Hematopoietic multipotent progenitor cell treated with erythropoietin and hydrocortisone succinate and interleukin-3 and kit ligand, for 8 days (in vitro differentiated cells): ENCODE measurements around the gene CYP1A2.
A peak's percentile ranks its signal among the peaks of the same experiment; 100 is the strongest.
"Not testable (repeated sequence)": the region's sequence is repeated elsewhere in the genome, so short reads cannot be mapped to it uniquely, and the experiment has no call there.

ENCODE experiments used
- DNase-seq: peaks from one replicate; pipeline ENCODE4 v3.0.0-alpha.2; 2015

CYP1A2 gene

GRCh38 chr15:74777769-74778598 lies 29.3 kb downstream of the CYP1A2 start:
- DNase-seq: no peak

- DNase-seq: no peak
Measured at GRCh38 chr15:74778599-74778970, 29.9 kb downstream of the CYP1A2 start.

GRCh38 chr15:74779162-74779648 lies 30.6 kb downstream of the CYP1A2 start:
- DNase-seq: no peak

DNA sequence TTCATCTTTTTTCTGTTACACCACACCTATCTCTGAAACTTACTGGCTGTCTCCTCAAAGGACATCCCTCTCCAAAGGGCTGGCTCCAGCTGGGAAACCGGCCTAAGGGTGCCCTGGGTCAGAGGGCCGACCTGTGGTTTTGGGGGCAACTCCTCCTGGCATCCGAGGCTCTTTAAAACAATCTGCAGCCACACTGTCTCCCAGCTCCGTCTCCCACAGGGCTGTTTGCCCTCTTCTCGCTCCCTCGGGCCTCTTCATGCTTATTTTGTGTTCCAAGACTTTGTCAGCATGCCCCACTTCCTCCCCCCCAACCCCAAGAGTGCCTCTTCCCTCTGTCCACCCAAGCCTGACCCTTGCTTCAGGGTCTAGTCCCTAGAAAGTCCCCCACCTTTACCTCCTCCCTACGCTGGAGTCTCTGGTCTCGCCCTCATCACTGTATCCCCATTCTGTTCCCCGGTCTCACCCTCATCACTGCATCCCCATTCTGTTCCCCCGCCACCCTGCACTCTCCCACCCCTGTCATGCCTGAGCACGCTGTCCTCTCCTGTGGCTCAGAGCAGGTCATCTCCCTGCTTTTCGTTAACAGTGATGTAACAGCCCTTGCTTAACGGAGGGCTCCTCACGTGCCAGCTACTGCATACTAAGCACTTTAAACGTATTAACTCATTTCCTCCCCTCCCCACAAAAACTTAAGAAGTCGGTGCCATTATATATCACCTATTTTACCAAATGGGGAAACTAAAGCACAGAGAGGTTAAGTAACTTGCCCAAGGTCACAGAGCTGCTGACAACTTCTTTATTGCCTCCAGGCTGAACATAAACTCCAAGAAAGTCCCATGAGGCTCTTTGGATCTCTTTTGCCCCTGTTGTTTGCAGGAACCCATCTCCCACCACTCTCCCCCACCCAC lies 32.1 kb downstream of the CYP1A2 start:
- peak; percentile 28 for DNase-seq

- peak; percentile 74 for DNase-seq
Measured at GRCh38 chr15:74781431-74782258, 33.0 kb downstream of the CYP1A2 start, which contains the start of gene CSK. TSS of gene CSK (plus strand) at chr15:74782080. CDS start at chr15:74798298, 16,218 bp downstream.

DNA sequence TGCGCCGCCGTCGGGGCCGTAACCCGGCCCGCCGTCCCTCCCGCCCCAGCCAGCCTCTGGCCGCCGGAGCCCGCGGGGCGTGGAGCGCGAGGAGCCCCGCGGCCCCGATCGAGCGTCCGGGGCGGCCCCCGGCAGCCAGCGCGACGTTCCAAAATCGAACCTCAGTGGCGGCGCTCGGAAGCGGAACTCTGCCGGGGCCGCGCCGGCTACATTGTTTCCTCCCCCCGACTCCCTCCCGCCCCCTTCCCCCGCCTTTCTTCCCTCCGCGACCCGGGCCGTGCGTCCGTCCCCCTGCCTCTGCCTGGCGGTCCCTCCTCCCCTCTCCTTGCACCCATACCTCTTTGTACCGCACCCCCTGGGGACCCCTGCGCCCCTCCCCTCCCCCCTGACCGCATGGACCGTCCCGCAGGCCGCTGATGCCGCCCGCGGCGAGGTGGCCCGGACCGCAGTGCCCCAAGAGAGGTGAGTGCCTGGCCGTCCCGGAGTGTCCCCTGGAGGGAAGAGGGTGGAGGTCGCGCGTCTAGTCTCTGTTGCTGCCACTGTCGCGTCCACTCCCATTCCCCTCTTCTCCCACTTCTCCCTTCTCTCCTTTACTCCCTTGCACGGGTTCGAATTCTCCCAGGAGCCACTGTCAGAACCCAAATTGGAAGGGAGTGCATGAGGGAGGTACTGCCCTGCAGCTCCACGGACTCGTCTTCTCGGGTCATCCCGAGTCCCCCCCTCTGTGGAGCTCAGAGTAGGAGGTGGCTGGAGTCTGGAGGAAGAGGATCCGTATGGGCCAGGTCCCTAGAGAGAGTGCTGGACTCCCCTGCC lies 33.8 kb downstream of the CYP1A2 start:
- DNase-seq: peak; percentile 28

GRCh38 chr15:74783072-74783807 lies 34.6 kb downstream of the CYP1A2 start:
- peak; percentile 71 for DNase-seq

DNA sequence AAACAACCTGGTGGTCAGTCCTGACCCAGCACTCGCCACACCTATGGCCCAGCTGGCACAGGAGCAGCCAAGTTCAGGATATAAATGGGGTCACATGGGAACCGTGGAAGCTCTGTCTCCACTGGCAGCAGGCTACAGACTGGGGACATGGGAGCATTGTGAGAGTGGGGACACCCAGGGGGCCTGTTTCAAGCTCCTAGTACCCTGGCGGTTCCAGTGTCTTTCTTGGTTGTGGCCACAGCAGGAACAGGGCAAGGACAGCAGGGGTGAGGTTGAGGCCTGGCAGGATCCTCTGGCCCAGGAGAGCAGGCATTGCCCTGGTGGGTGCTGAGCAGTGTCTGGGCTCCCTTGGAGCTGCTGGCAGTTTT lies 35.1 kb downstream of the CYP1A2 start:
- DNase-seq: peak; percentile 32

GRCh38 chr15:74784426-74785193 lies 36.0 kb downstream of the CYP1A2 start:
- peak; percentile 42 for DNase-seq

- DNase-seq: peak; percentile 57
Measured at GRCh38 chr15:74785194-74786032, 36.8 kb downstream of the CYP1A2 start.

DNA sequence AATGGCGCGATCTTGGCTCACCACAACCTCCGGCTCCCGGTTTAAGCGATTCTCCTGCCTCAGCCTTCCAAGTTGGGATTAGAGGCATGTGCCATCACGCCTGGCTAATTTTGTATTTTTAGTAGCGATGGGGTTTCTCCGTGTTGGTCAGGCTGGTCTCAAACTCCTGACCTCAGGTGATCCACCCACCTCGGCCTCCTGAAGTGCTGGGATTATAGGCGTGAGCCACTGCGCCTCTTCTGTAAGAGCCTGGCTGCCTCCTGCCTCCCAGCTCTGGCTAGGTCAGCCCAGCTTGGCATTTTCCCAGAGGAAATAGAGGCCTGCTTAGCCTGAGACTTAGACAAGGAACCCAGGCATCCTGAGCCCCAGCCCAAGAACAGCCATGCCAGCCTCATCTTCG lies 37.4 kb downstream of the CYP1A2 start:
- not testable (repeated sequence) for DNase-seq

DNA sequence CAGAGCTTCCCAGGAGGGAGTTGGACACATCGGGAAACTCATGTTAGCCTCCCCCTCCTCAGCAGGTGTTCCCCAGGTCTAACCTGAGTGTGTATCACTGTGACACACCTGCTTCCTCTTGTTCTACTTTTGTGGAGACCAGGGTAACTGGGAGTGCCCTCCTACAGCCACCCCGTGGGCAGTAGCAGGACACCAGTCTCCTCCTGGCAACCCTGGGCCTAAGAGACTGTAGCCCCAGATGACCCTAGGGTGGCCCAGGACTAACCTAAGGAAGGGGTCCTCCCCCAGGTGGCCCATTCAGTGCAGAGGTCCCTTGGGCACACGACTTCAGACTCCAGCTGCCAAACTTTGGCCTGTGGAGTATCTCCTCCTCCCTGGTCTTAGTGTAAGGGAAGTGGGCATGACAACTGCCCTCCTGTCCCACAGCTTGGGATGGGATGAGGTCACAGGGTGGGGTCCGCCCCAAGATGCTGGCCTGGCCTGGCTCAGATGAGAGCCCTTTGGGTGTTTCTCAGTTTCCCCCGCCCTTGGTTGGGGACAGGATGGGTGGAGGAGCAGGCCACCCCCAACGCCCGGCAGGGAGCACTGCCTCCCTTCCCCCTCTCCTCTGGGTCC lies 38.0 kb downstream of the CYP1A2 start:
- DNase-seq: peak; percentile 59

DNA sequence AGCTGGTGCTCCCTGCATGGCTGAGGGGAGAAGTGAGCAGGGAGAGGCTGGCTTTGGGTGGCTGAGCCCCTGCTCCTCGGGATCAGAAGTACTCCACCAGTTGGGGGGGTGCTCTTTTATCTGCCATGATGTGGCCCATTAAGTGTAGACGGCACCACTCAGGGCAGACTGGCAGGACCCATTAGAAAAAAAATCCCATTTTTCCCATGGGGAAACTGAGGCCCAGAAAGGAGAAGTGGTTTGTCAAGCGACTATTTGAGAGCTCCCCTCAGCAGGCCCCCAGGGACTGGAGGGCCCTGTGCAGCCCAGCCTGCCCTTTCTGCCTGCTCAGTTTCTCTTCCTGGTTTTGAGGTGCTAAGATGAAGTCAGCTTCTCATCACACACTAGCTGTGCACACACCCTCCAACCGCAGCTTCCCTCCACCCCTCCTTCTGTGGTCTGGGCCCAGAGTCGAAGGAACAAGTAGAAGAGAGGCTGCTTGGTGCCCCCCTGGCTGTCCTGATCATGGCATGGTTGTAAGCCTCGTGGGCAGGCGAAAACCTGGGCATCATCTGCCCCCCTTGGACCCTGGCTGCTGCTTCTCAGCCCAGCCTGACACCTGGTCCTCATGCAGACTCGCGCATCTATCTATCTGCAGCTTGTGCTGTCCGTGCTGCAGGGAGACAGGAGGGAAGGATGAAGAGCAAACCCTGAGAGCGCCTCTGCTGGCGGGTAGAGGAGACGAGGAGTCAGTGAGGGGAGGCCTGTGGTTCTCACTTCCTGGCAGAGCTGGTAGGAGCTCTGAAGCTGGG lies 38.8 kb downstream of the CYP1A2 start:
- peak; percentile 94 for DNase-seq

GRCh38 chr15:74788042-74788682 lies 39.5 kb downstream of the CYP1A2 start:
- peak; percentile 19 for DNase-seq

DNA sequence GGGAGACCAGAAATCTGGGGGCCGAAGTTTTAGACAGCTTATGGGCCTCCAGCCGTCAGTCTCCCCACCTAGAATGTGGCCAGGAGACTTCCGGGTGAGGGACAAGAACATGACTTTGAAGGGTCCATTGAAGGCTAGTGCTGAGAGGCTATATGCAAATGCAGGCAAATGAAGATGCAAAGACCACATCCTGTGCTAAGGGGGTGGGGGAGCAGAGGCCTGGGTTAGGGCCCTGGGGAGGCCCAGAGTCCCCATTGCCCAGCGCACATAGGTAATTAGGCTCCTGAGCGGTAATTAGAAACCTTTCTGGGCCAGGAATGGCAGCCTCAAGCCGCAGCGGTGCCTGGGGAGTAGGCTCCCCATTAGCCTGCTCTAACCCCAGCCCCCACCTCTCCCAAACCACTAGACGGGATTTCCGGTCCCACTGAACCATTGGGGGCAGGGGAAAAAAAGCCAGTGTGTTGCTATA lies 40.1 kb downstream of the CYP1A2 start:
- peak; percentile 16 for DNase-seq

GRCh38 chr15:74789171-74789631 lies 40.6 kb downstream of the CYP1A2 start:
- DNase-seq: peak; percentile 13

- DNase-seq: no peak
Measured at GRCh38 chr15:74789741-74790079, 41.1 kb downstream of the CYP1A2 start.
